H9 (cell line): ENCODE data around the gene KCNH4. TPM values are rescaled to one million over a fixed set of nuclear protein-coding genes. Genes with fewer than 3 reads are reported as not detected.

ENCODE experiments used
- DNase-seq: peaks from one replicate; pipeline ENCODE4 v3.0.0-alpha.2; 2017
- H2AFZ ChIP-seq: one replicate; pipeline ENCODE4 v1.6.1; 2013; ENCODE audit warnings: mild to moderate bottlenecking, low read length, control low read depth, moderate library complexity
- H2AK5ac ChIP-seq: 2 replicates; pipeline ENCODE4 v1.6.1; 2013; ENCODE audit warnings: low read length, control low read depth, mixed read lengths; ENCODE audit not compliant: insufficient read length
- H2BK120ac ChIP-seq: one replicate; pipeline ENCODE4 v1.6.1; 2013; ENCODE audit warnings: low read depth, mild to moderate bottlenecking, low read length, control low read depth, inconsistent platforms; ENCODE audit not compliant: poor library complexity, severe bottlenecking
- H2BK12ac ChIP-seq: 2 replicates; pipeline ENCODE4 v1.6.1; 2013; ENCODE audit warnings: low read length, control low read depth, mixed read lengths, low read depth; ENCODE audit not compliant: insufficient read length
- H2BK15ac ChIP-seq: 2 replicates; pipeline ENCODE4 v1.6.1; 2013; ENCODE audit warnings: low read depth, low read length, control low read depth
- H2BK20ac ChIP-seq: one replicate; pipeline ENCODE4 v1.6.1; 2013; ENCODE audit warnings: low read depth, mild to moderate bottlenecking, low read length, control low read depth, inconsistent platforms; ENCODE audit not compliant: poor library complexity, severe bottlenecking
- H2BK5ac ChIP-seq: 2 replicates; pipeline ENCODE4 v1.6.1; 2013; ENCODE audit warnings: low read length, control low read depth, mixed read lengths; ENCODE audit not compliant: insufficient read length
- H3K14ac ChIP-seq: 2 replicates; pipeline ENCODE4 v1.6.1; 2013; ENCODE audit warnings: low read length, control low read depth; ENCODE audit not compliant: insufficient read depth
- H3K18ac ChIP-seq: 2 replicates; pipeline ENCODE4 v1.6.1; 2013; ENCODE audit warnings: low read depth, mild to moderate bottlenecking, mixed read lengths, low read length, control low read depth; ENCODE audit not compliant: insufficient read length
- H3K23ac ChIP-seq: 2 replicates; pipeline ENCODE4 v1.6.1; 2013; ENCODE audit warnings: low read length, control low read depth, mixed read lengths, low read depth; ENCODE audit not compliant: insufficient read length
- H3K23me2 ChIP-seq: 2 replicates; pipeline ENCODE4 v1.6.1; 2013; ENCODE audit warnings: low read depth, mild to moderate bottlenecking, mixed read lengths, low read length, control low read depth; ENCODE audit not compliant: insufficient read length, poor library complexity, severe bottlenecking
- H3K27ac ChIP-seq: 2 replicates; pipeline ENCODE4 v1.5.1; 2013; ENCODE audit warnings: low read length, control low read depth, mixed read lengths, low read depth; ENCODE audit not compliant: insufficient read length
- H3K27me3 ChIP-seq: 2 replicates; pipeline ENCODE4 v1.6.1; 2013; ENCODE audit warnings: low read length, control low read depth, inconsistent platforms; ENCODE audit not compliant: insufficient read depth
- H3K4ac ChIP-seq: 2 replicates; pipeline ENCODE4 v1.6.1; 2013; ENCODE audit warnings: low read depth, mild to moderate bottlenecking, control low read depth, inconsistent platforms, low read length, moderate library complexity
- H3K4me1 ChIP-seq: 2 replicates; pipeline ENCODE4 v1.6.1; 2013; ENCODE audit warnings: low read length, control low read depth, inconsistent platforms; ENCODE audit not compliant: insufficient read depth
- H3K4me2 ChIP-seq: 2 replicates; pipeline ENCODE4 v1.6.1; 2013; ENCODE audit warnings: low read length, control low read depth, mixed read lengths; ENCODE audit not compliant: insufficient read length, insufficient read depth
- H3K56ac ChIP-seq: 2 replicates; pipeline ENCODE4 v1.6.1; 2013; ENCODE audit warnings: low read depth, mild to moderate bottlenecking, mixed read lengths, low read length, control low read depth; ENCODE audit not compliant: insufficient read length
- H3K79me1 ChIP-seq: 2 replicates; pipeline ENCODE4 v1.6.1; 2013; ENCODE audit warnings: low read depth, mild to moderate bottlenecking, moderate library complexity, low read length, control low read depth, inconsistent platforms; ENCODE audit not compliant: insufficient read depth, poor library complexity, severe bottlenecking
- H3K79me2 ChIP-seq: 2 replicates; pipeline ENCODE4 v1.6.1; 2013; ENCODE audit warnings: low read length, control low read depth, inconsistent platforms; ENCODE audit not compliant: insufficient read depth
- H3K9ac ChIP-seq: 2 replicates; pipeline ENCODE4 v1.6.1; 2013; ENCODE audit warnings: low read length, control low read depth, mixed read lengths; ENCODE audit not compliant: insufficient read length; ENCODE audit errors: extremely low read depth
- H3K9me3 ChIP-seq: one replicate; pipeline ENCODE4 v1.6.1; 2013; ENCODE audit warnings: low read depth, low read length, inconsistent platforms; ENCODE audit not compliant: control insufficient read depth
- H3T11ph ChIP-seq: one replicate; pipeline ENCODE4 v1.6.1; 2013; ENCODE audit warnings: mild to moderate bottlenecking, low read length, control low read depth, inconsistent platforms
- H4K20me1 ChIP-seq: one replicate; pipeline ENCODE4 v1.6.1; 2013; ENCODE audit not compliant: control insufficient read depth, insufficient read length, insufficient read depth
- H4K5ac ChIP-seq: 2 replicates; pipeline ENCODE4 v1.6.1; 2013; ENCODE audit warnings: low read depth, mild to moderate bottlenecking, mixed read lengths, low read length, control low read depth; ENCODE audit not compliant: insufficient read length
- H4K8ac ChIP-seq: replicated peaks from 2 replicates; pipeline ENCODE4 v1.6.1; 2013; ENCODE audit warnings: low read length, control low read depth, mixed read lengths, low read depth; ENCODE audit not compliant: insufficient read length
- H4K91ac ChIP-seq: 2 replicates; pipeline ENCODE4 v1.6.1; 2013; ENCODE audit warnings: low read depth, mild to moderate bottlenecking, moderate library complexity, mixed read lengths, low read length, control low read depth; ENCODE audit not compliant: insufficient read length
- H3K27ac Mint-ChIP-seq, 3 experiments: 2 replicates in 2 of 3; 3 replicates in 1 of 3; pipeline ENCODE4 v1.8.0; 2020 to 2021; ENCODE audit warnings: mixed read lengths in 3 of 3, mild to moderate bottlenecking in 1 of 3, moderate library complexity in 1 of 3
- H3K27me3 Mint-ChIP-seq: 2 replicates; pipeline ENCODE4 v1.8.0; 2021; ENCODE audit warnings: low read depth, mild to moderate bottlenecking, moderate library complexity, mixed read lengths
- H3K36me3 Mint-ChIP-seq, 3 experiments: 2 replicates in 2 of 3; 3 replicates in 1 of 3; pipeline ENCODE4 v1.8.0; 2020 to 2021; ENCODE audit warnings: low read depth in 3 of 3, mixed read lengths in 3 of 3; ENCODE audit not compliant: insufficient read depth in 1 of 3
- H3K4me1 Mint-ChIP-seq, 2 experiments: 2 replicates each; pipeline ENCODE4 v1.8.0; 2020; ENCODE audit warnings: mixed read lengths in 2 of 2
- H3K4me3 Mint-ChIP-seq, 2 experiments: 2 replicates in 1 of 2; 3 replicates in 1 of 2; pipeline ENCODE4 v1.8.0; 2020 to 2021; ENCODE audit warnings: mild to moderate bottlenecking in 2 of 2, mixed read lengths in 2 of 2, moderate library complexity in 1 of 2
- H3K9me3 Mint-ChIP-seq, 2 experiments: 2 replicates in 1 of 2; 3 replicates in 1 of 2; pipeline ENCODE4 v1.8.0; 2020; ENCODE audit warnings: mild to moderate bottlenecking in 2 of 2, mixed read lengths in 2 of 2, moderate library complexity in 1 of 2
- WGBS: extraction: QIAGEN DNeasy Blood & Tissue Kit; methylation state at CpG from one replicate; pipeline ENCODE4 v1.1.7; 2013; ENCODE audit warnings: missing lambda C conversion rate, low lambda C conversion rate, mixed read lengths; ENCODE audit not compliant: insufficient read length; ENCODE audit errors: extremely low coverage; 5-methylcytosine and 5-hydroxymethylcytosine counted together
- total RNA-seq: library from RNA; stranded (reverse); gene quantifications from 2 replicates; pipeline ENCODE4 v1.2.1, GENCODE V29; 2021
- TF ChIP-seq, protein P1 (sequence below): fragments of 200-600 bp; sonication (generic); conservative IDR thresholded peaks from 3 replicates; pipeline ENCODE4 v1.8.0; 2021; ENCODE audit warnings: antibody characterized with exemption, mild to moderate bottlenecking

Gene KCNH4
- total RNA-seq, 1 experiment from 2014 or later, result not detected

DNA sequence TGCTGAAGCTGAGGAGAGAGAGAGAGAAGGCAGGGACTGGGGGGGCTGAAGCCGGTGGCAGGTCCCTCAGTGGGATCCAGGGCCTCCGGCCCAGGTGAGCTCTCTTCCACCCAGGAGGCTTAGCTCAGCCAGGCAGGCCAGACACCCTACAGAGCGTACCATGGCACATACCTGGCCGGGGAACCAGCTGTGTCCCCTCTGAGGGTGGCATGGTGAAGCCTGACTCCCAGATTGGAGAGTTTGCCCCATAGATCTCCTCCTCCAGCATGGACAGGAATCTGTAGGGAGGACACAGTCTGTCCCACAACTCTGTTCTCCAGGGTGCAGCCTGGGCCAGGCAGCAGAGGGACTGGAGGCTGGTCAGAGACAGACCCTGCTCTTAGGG is 62.8 kb downstream of the KCNH4 start:
- TF ChIP-seq, protein P1, sequence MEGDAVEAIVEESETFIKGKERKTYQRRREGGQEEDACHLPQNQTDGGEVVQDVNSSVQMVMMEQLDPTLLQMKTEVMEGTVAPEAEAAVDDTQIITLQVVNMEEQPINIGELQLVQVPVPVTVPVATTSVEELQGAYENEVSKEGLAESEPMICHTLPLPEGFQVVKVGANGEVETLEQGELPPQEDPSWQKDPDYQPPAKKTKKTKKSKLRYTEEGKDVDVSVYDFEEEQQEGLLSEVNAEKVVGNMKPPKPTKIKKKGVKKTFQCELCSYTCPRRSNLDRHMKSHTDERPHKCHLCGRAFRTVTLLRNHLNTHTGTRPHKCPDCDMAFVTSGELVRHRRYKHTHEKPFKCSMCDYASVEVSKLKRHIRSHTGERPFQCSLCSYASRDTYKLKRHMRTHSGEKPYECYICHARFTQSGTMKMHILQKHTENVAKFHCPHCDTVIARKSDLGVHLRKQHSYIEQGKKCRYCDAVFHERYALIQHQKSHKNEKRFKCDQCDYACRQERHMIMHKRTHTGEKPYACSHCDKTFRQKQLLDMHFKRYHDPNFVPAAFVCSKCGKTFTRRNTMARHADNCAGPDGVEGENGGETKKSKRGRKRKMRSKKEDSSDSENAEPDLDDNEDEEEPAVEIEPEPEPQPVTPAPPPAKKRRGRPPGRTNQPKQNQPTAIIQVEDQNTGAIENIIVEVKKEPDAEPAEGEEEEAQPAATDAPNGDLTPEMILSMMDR, result no peak
- H3K27ac ChIP-seq, result no peak overlapping the region
- no peaks in the 10 kb centered on the region for H3K9me3 ChIP-seq
- no peak overlapping the region for H3K4me2 ChIP-seq
- no CpG with 5 or more reads among the region's 4 CpGs for WGBS
- H3K79me1 ChIP-seq, result no peaks in the 10 kb centered on the region
- no peak overlapping the region for H3K56ac ChIP-seq
- H4K20me1 ChIP-seq, result no peaks in the 10 kb centered on the region
- DNase-seq, result no peak
- no peak overlapping the region for H3K23ac ChIP-seq
- H4K91ac ChIP-seq, result no peak overlapping the region
- no peaks in the 10 kb centered on the region for H3K79me2 ChIP-seq
- no peaks in the 10 kb centered on the region for H3K27me3 ChIP-seq
- H2BK15ac ChIP-seq, result no peak overlapping the region
- no peak overlapping the region for H4K5ac ChIP-seq
- H3K23me2 ChIP-seq, result no peaks in the 10 kb centered on the region
- Mint-ChIP-seq H3K27ac (no peak overlapping the region), H3K4me3 (peak overlapping the region in 1 of 2 experiments; percentile 28; a peak in 1 of 5 replicates), H3K9me3 (no peaks in the 10 kb centered on the region), H3K36me3 (peaks cover 11 to 61% (median 44%) of the 10 kb centered on the region in 3 experiments; a peak in 6 of 7 replicates), H3K27me3 (no peaks in the 10 kb centered on the region), H3K4me1 (peaks cover 20 to 30% of the 10 kb centered on the region in 2 experiments)
- H2BK5ac ChIP-seq, result no peak overlapping the region
- no peaks in the 10 kb centered on the region for H3K4me1 ChIP-seq
- H3K18ac ChIP-seq, result no peak overlapping the region
- no peak overlapping the region for H3T11ph ChIP-seq
- H2BK12ac ChIP-seq, result no peak overlapping the region
- H2AK5ac ChIP-seq, result no peak overlapping the region
- no peak overlapping the region for H2BK120ac ChIP-seq
- H4K8ac ChIP-seq, result no peak overlapping the region
- no peak overlapping the region for H3K14ac ChIP-seq
- H2AFZ ChIP-seq, result no peak overlapping the region
- no peak overlapping the region for H3K9ac ChIP-seq
- no peak overlapping the region for H3K4ac ChIP-seq
- H2BK20ac ChIP-seq, result no peak overlapping the region
